ENCODE measurements around the gene ENOX2.

The ENOX2 gene

DNA sequence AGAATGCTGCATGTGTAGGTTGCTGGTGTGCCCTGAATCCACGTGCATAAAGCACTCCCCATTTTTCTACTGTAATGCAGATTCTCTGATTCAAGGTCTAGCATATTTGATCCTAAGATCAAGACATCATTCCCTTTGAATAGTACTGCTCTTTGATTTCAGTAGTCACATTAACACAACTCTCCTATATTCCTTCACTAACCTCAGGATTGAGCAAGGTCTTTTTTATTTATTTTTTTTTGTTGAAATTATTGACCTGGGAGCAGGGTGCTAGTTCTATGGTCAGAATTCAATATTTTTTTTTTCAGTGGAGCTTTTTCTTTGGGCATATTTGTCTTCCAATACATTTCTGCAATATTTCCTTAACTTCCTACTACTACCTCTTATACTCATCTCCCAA, 255.5 kb downstream of the ENOX2 start:
- no peaks in the 10 kb centered on the region for H3K4me1 ChIP-seq
- H3K36me3 ChIP-seq, result no peaks in the 10 kb centered on the region
- H3K9me3 ChIP-seq, result no peaks in the 10 kb centered on the region
- DNase-seq, result no peak
- no peaks in the 10 kb centered on the region for H3K27me3 ChIP-seq
- no peak for TF ChIP-seq CTCF (IDR thresholded peaks at IDR 0.05; ENCODE audit: low read depth, low read length)
- H3K4me3 ChIP-seq (ENCODE audit: low read depth, low read length), result no peak overlapping the region

GRCh38 chrX:130645955-130646583, 256.9 kb downstream of the ENOX2 start:
- Histone ChIP-seq H3K4me3 (ENCODE audit: low read depth, low read length) (no peak overlapping the region), H3K4me1 (no peaks in the 10 kb centered on the region), H3K27me3 (no peaks in the 10 kb centered on the region), H3K36me3 (no peaks in the 10 kb centered on the region), H3K9me3 (no peaks in the 10 kb centered on the region)
- no peak for DNase-seq
- TF ChIP-seq CTCF (IDR thresholded peaks at IDR 0.05; ENCODE audit: low read depth, low read length), result no peak

DNA sequence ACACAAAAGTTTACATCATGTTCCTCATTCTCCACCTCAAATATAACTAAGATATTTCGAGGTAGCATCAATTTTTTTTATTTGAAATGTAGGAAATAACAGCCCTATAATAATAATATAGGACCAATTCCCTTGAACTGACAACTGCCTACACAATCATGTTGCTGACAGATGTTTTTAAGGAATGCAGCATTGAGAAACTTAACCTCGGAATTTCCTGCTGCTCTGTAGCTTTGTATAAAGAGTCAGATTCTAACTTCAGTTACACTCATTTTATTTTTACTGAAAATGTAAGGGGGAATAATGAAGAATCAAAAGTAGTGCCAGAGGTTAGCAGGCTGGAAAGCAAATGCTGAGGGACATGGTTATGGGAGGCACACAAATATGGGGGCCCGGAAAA, 265.4 kb downstream of the ENOX2 start:
- TF ChIP-seq CTCF (IDR thresholded peaks at IDR 0.05; ENCODE audit: low read depth, low read length), result no peak
- no peak for DNase-seq
- H3K27me3 ChIP-seq, result no peaks in the 10 kb centered on the region
- no peaks in the 10 kb centered on the region for H3K9me3 ChIP-seq
- no peaks in the 10 kb centered on the region for H3K36me3 ChIP-seq
- no peak overlapping the region for H3K4me3 ChIP-seq (ENCODE audit: low read depth, low read length)
- no peaks in the 10 kb centered on the region for H3K4me1 ChIP-seq

DNA sequence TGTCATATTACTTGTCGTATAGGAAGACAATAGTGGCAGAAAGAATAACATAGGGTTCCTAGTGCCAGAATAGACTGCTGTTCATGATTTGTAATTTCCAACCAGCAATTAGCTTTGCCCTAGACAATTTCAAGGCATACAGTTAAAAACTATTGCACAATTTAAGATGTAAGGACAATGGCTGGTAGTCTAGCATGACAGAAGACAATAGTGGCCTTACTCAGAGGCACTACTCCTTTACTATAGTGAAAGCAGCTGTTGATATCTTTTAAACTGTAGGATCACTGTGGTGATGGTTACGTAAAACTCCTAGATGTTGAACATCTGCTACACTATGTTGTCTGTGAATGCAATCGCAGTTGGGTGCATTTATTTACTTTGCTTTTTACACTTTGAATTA, 266.7 kb downstream of the ENOX2 start:
- H3K27me3 ChIP-seq, result no peaks in the 10 kb centered on the region
- no peaks in the 10 kb centered on the region for H3K9me3 ChIP-seq
- H3K36me3 ChIP-seq, result no peaks in the 10 kb centered on the region
- H3K4me3 ChIP-seq (ENCODE audit: low read depth, low read length), result no peak overlapping the region
- no peak for TF ChIP-seq CTCF (IDR thresholded peaks at IDR 0.05; ENCODE audit: low read depth, low read length)
- DNase-seq, result no peak
- no peaks in the 10 kb centered on the region for H3K4me1 ChIP-seq

- Histone ChIP-seq H3K27me3 (no peaks in the 10 kb centered on the region), H3K4me3 (ENCODE audit: low read depth, low read length) (no peak overlapping the region), H3K4me1 (no peaks in the 10 kb centered on the region), H3K9me3 (no peaks in the 10 kb centered on the region), H3K36me3 (no peaks in the 10 kb centered on the region)
- no peak for TF ChIP-seq CTCF (IDR thresholded peaks at IDR 0.05; ENCODE audit: low read depth, low read length)
- no peak for DNase-seq
These were observed 272.0 kb downstream of the ENOX2 start for GRCh38 chrX:130631011-130631410.

DNA sequence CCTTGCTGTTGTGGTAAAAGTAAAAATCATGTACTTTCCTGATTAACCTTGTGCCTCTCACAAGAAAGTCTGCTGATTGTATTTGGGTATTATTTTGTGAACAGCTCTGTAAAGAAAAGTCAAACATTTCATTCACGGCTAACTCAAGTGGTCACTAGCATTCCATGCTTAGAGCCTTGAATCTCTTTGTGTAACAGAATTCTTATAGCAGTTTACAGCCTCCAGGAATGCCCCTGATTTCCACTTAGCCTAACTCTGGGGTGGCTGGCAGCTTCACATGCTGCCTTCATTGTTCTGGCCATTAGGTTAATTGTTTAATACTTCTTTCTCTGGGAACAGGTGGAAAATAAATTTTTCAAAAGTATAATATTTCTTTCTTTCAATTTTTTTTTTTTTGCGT, 274.5 kb downstream of the ENOX2 start:
- H3K27me3 ChIP-seq, result no peaks in the 10 kb centered on the region
- no peaks in the 10 kb centered on the region for H3K9me3 ChIP-seq
- no peaks in the 10 kb centered on the region; the same call in 1 of the 2 replicates for H3K4me1 ChIP-seq
- DNase-seq, result no peak
- no peak overlapping the region for H3K4me3 ChIP-seq (ENCODE audit: low read depth, low read length)
- TF ChIP-seq CTCF (IDR thresholded peaks at IDR 0.05; ENCODE audit: low read depth, low read length), result no peak
- H3K36me3 ChIP-seq, result no peaks in the 10 kb centered on the region

Measured in BE2C (cell line).